ENCODE results near the gene WDR33.

DNA sequence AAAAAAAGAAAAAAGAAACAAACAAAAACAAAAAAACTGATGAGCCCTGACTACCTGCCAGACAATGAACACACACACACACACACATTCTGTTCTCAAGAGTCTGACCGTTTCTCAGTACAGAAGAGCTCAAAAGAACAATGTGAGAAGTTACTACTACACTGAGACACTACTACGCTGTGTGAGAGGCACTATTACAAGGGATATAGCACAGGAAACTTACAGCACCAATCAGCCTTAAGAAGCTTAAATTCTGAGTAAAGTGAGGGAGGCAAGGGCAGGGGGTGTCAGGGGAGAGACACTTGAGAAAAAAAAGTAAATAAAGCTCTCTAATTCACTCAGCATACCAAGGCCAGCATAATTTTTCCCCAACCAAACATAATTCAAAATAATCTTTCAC is 32.5 kb downstream of the WDR33 start:
- TF ChIP-seq, protein P1, sequence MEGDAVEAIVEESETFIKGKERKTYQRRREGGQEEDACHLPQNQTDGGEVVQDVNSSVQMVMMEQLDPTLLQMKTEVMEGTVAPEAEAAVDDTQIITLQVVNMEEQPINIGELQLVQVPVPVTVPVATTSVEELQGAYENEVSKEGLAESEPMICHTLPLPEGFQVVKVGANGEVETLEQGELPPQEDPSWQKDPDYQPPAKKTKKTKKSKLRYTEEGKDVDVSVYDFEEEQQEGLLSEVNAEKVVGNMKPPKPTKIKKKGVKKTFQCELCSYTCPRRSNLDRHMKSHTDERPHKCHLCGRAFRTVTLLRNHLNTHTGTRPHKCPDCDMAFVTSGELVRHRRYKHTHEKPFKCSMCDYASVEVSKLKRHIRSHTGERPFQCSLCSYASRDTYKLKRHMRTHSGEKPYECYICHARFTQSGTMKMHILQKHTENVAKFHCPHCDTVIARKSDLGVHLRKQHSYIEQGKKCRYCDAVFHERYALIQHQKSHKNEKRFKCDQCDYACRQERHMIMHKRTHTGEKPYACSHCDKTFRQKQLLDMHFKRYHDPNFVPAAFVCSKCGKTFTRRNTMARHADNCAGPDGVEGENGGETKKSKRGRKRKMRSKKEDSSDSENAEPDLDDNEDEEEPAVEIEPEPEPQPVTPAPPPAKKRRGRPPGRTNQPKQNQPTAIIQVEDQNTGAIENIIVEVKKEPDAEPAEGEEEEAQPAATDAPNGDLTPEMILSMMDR (IDR thresholded peaks at IDR 0.05; ENCODE audit: low read depth, low read length), result no peak
- no peak for TF ChIP-seq EZH2phosphoT487 (IDR thresholded peaks at IDR 0.05; ENCODE audit: low read depth)

Measured in OCI-LY3 (cell line).